ENCODE data around the gene ABCC1. TPM values are rescaled to one million over a fixed set of nuclear protein-coding genes. Genes with fewer than 3 reads are reported as not detected.

The ABCC1 gene
- total and polyA plus RNA-seq, 12 donors: 6.1 to 32.8 (median 21.6) TPM

DNA sequence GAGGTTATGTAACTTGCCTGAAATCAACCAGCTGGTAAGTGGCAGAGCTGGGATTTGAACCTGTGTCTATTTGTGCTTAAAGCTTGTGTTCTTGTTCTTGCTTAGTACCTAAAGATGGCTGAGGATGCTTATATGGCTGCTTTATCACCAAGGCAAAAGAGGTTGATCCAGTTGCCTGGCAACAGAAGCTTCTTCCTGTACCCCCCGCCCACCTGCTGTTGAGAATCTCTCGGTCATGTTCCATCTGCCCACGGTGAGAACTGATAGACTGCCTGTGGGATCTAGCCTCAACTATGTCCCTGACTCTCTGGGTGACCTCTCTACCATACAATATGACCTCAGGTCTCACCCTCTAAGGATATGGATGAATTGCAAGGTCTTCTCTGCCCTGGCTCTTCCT, 213.2 kb downstream of the ABCC1 start:
- peaks cover 0 to 27% (median 9%) of the 10 kb centered on the region in 11 donors for H3K9me3 ChIP-seq
- TF ChIP-seq CTCF (IDR thresholded peaks at IDR 0.05): no peak
- H3K36me3 ChIP-seq: no peaks in the 10 kb centered on the region
- no peak for ATAC-seq
- H3K4me3 ChIP-seq: no peak overlapping the region
- 74 to 79% methylated on average over 3 of the region's 3 CpGs for whole genome bisulfite sequencing, 2 donors
- intact Hi-C loops (cut with DNase I): no loop called here
- H3K4me1 ChIP-seq: no peaks in the 10 kb centered on the region
- H3K27ac ChIP-seq: no peak overlapping the region
- DNase-seq: no peak
- H3K27me3 ChIP-seq: no peaks in the 10 kb centered on the region

DNA sequence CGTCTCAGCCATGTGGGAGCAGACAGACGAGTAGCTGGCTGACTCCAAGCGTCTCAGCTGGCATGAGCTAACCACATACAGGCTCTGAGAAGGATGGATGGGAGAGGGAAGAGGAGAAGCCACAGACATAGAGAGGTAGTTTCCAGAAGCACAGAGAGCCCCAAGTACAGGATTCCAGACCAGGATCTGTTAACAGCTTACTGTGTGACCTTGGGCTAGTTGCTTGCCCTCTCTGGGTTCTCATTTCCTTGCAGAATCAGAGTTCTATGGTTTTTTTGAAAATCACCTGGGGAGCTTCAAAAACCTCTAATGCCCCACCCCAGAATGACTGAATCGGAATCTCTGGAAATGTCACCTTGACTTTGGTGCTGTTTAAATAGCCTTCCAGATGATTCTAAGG, 213.7 kb downstream of the ABCC1 start:
- DNase-seq (no peak), ATAC-seq (no peak)
- no peak for TF ChIP-seq CTCF (IDR thresholded peaks at IDR 0.05)

GRCh38 chr16:16163571-16163970, 214.2 kb downstream of the ABCC1 start:
- TF ChIP-seq CTCF (IDR thresholded peaks at IDR 0.05): no peak
- intact Hi-C loops (cut with DNase I): no loop called here
- Histone ChIP-seq H3K36me3 (no peaks in the 10 kb centered on the region), H3K27ac (no peak overlapping the region), H3K9me3 (peaks cover 0 to 17% (median 9%) of the 10 kb centered on the region in 11 donors), H3K27me3 (no peaks in the 10 kb centered on the region), H3K4me1 (no peaks in the 10 kb centered on the region), H3K4me3 (no peak overlapping the region)
- ATAC-seq (no peak), DNase-seq (no peak)
- WGBS, 2 donors: 85 to 90% methylated on average over 5 of the region's 5 CpGs

More for the DNA sequence above, 213.7 kb downstream of the ABCC1 start:
- WGBS, 2 donors: 87 to 93% methylated on average over 4 of the region's 4 CpGs
- Histone ChIP-seq H3K27me3 (no peaks in the 10 kb centered on the region), H3K27ac (no peak overlapping the region), H3K36me3 (no peaks in the 10 kb centered on the region), H3K9me3 (peaks cover 0 to 22% (median 9%) of the 10 kb centered on the region in 11 donors), H3K4me3 (no peak overlapping the region), H3K4me1 (no peaks in the 10 kb centered on the region)
- intact Hi-C loops (cut with DNase I): no loop called here

DNA sequence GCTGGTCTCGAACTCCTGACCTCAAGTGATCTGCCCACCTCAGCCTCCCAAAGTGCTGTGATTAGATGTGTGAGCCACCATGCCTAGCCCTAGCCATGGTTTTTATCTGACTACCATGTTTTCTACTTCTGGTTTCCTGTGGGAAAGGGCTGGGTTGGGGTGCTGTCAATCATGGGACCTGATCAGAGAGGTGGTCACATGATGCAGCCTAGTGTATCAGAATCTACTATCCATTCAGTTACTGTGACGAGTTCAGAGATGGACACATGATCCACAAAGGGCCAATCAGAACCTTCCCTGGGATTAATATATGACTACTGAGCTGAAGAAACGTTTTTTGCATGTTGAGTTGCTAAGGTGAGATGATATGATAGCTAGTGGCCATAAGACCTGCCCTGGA, 214.8 kb downstream of the ABCC1 start:
- intact Hi-C loops (cut with DNase I): no loop called here
- WGBS, 2 donors: 78 to 86% methylated on average over 3 of the region's 3 CpGs

More for the DNA sequence above, 214.8 kb downstream of the ABCC1 start:
- H3K36me3 ChIP-seq: no peaks in the 10 kb centered on the region
- no peak overlapping the region for H3K4me3 ChIP-seq
- no peaks in the 10 kb centered on the region for H3K4me1 ChIP-seq
- ATAC-seq: no peak
- peaks cover 0 to 10% (median 4%) of the 10 kb centered on the region in 11 donors for H3K9me3 ChIP-seq
- no peak for TF ChIP-seq CTCF (IDR thresholded peaks at IDR 0.05)
- no peak overlapping the region for H3K27ac ChIP-seq
- DNase-seq: no peak
- no peaks in the 10 kb centered on the region for H3K27me3 ChIP-seq
